ENCODE results near the gene CDK14. TPM values are rescaled to one million over a fixed set of nuclear protein-coding genes. Genes with fewer than 3 reads are reported as not detected.

CDK14 gene
- total RNA-seq, 2 donors from 2014 or later, result 8.7 to 13.4 TPM

DNA sequence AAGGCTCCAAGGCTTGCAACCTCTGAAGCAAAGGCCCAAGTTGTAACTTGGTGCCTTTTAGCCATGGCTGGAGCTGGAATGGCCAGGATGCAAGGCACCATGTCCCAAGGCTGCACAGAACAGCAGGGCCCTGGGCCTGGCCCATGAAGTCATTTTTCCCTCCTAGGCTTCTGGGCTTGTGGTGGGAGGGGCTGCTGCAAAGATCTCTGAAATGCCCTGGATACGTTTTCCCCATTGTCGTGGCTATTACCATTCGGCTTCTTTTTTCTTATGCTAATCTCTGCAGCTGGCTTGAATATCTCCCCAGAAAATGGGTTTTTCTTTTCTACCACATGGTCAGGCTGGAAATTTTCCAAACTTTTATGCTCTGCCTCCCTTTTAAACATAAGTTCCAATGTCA lies 234.2 kb downstream of the CDK14 start:
- Histone ChIP-seq H3K9ac (ENCODE audit: extremely low read depth, low read length, poor library complexity, severe bottlenecking) (no peak overlapping the region), H3K36me3 (ENCODE audit: control insufficient read depth, insufficient read depth, low read length) (no peaks in the 10 kb centered on the region), H3K4me3 (ENCODE audit: low read length) (no peak overlapping the region), H3K9me3 (ENCODE audit: control insufficient read depth, low read length) (peaks cover 23% of the 10 kb centered on the region), H3K27ac (ENCODE audit: low read depth, low read length) (no peak overlapping the region), H3K27me3 (ENCODE audit: control insufficient read depth, insufficient read depth, low read length, poor library complexity, severe bottlenecking) (no peaks in the 10 kb centered on the region), H3K4me1 (ENCODE audit: control insufficient read depth, insufficient read depth, low read length) (no peaks in the 10 kb centered on the region)
- DNase-seq, result no peak
- H3K36me3 Mint-ChIP-seq (ENCODE audit: low read depth), result peaks cover 7% of the 10 kb centered on the region
- peaks cover 25% of the 10 kb centered on the region for H3K9me3 Mint-ChIP-seq
- no peak overlapping the region for H3K4me3 Mint-ChIP-seq
- WGBS, 2 experiments (ENCODE audit: insufficient coverage in 1 of 2, insufficient read length in 1 of 2), result 90 to 97% methylated on average over 3 of the region's 3 CpGs
- H3K27ac Mint-ChIP-seq, result no peak overlapping the region
- TF ChIP-seq, protein P1, sequence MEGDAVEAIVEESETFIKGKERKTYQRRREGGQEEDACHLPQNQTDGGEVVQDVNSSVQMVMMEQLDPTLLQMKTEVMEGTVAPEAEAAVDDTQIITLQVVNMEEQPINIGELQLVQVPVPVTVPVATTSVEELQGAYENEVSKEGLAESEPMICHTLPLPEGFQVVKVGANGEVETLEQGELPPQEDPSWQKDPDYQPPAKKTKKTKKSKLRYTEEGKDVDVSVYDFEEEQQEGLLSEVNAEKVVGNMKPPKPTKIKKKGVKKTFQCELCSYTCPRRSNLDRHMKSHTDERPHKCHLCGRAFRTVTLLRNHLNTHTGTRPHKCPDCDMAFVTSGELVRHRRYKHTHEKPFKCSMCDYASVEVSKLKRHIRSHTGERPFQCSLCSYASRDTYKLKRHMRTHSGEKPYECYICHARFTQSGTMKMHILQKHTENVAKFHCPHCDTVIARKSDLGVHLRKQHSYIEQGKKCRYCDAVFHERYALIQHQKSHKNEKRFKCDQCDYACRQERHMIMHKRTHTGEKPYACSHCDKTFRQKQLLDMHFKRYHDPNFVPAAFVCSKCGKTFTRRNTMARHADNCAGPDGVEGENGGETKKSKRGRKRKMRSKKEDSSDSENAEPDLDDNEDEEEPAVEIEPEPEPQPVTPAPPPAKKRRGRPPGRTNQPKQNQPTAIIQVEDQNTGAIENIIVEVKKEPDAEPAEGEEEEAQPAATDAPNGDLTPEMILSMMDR (conservative IDR thresholded peaks at IDR 0.05), result no peak
- no peaks in the 10 kb centered on the region for H3K4me1 Mint-ChIP-seq
- no peaks in the 10 kb centered on the region for H3K27me3 Mint-ChIP-seq (ENCODE audit: insufficient read depth)

DNA sequence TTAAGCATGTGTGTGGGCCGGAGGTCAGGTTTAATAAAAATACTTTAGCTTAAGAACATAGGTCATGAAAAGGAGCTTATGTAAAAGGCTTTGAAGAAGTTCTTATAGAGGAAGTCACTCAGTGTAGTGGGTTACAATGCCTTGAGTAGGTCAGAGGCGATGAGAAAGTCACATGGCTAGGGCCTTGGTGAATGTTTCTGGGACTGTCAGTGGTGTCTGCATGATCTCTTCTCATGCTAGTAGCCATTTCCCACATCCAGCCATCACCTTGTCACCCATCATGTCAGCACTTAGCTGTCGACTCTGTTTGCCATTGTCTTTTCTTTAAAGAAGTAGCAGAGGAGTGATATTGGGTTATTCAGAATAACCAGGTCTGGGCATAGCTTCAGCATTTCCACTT lies 236.6 kb downstream of the CDK14 start:
- Mint-ChIP-seq H3K9me3 (peaks cover 29% of the 10 kb centered on the region), H3K4me1 (no peaks in the 10 kb centered on the region)
- WGBS, 2 experiments (ENCODE audit: insufficient coverage in 1 of 2, insufficient read length in 1 of 2), result 86 to 97% methylated on average over 1 to 3 of the region's 3 CpGs

DNA sequence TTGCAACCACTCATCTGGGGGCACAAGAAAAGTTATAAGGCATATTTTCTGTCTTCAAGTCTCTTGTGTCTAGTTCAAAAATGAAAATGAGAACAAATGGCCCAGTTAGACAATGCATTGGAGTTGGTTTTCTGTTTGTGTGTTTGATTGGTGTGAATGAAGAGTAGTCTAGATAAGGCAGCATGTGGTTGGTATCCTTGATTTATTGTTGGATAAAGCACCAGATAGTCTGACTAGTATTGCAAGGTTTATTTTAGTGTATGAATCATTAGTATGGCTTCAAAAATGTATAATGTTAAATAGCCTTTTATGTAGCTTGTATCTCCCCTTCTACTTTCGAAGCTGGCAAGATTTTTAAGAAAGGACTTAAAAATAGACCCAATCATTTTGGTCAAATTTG lies 237.3 kb downstream of the CDK14 start:
- 92 to 100% methylated on average over 1 of the region's 1 CpG for WGBS, 2 experiments (ENCODE audit: insufficient coverage in 1 of 2, insufficient read length in 1 of 2)
- H3K4me1 Mint-ChIP-seq, result no peaks in the 10 kb centered on the region
- Histone ChIP-seq H3K9me3 (ENCODE audit: control insufficient read depth, low read length) (peaks cover 40% of the 10 kb centered on the region), H3K27me3 (ENCODE audit: control insufficient read depth, insufficient read depth, low read length, poor library complexity, severe bottlenecking) (no peaks in the 10 kb centered on the region), H3K27ac (ENCODE audit: low read depth, low read length) (no peak overlapping the region), H3K36me3 (ENCODE audit: control insufficient read depth, insufficient read depth, low read length) (no peaks in the 10 kb centered on the region), H3K4me1 (ENCODE audit: control insufficient read depth, insufficient read depth, low read length) (no peaks in the 10 kb centered on the region), H3K4me3 (ENCODE audit: low read length) (no peak overlapping the region), H3K9ac (ENCODE audit: extremely low read depth, low read length, poor library complexity, severe bottlenecking) (no peak overlapping the region)
- H3K36me3 Mint-ChIP-seq (ENCODE audit: low read depth), result peaks cover 11% of the 10 kb centered on the region
- no peak overlapping the region for H3K4me3 Mint-ChIP-seq
- no peaks in the 10 kb centered on the region for H3K27me3 Mint-ChIP-seq (ENCODE audit: insufficient read depth)
- no peak for DNase-seq
- TF ChIP-seq, protein P1 (conservative IDR thresholded peaks at IDR 0.05), result no peak
- H3K27ac Mint-ChIP-seq, result no peak overlapping the region
- H3K9me3 Mint-ChIP-seq, result peaks cover 32% of the 10 kb centered on the region

More for the DNA sequence above, 236.6 kb downstream of the CDK14 start:
- Histone ChIP-seq H3K9me3 (ENCODE audit: control insufficient read depth, low read length) (peaks cover 33% of the 10 kb centered on the region), H3K9ac (ENCODE audit: extremely low read depth, low read length, poor library complexity, severe bottlenecking) (no peak overlapping the region), H3K27me3 (ENCODE audit: control insufficient read depth, insufficient read depth, low read length, poor library complexity, severe bottlenecking) (no peaks in the 10 kb centered on the region), H3K4me1 (ENCODE audit: control insufficient read depth, insufficient read depth, low read length) (no peaks in the 10 kb centered on the region), H3K4me3 (ENCODE audit: low read length) (no peak overlapping the region), H3K36me3 (ENCODE audit: control insufficient read depth, insufficient read depth, low read length) (no peaks in the 10 kb centered on the region), H3K27ac (ENCODE audit: low read depth, low read length) (no peak overlapping the region)
- TF ChIP-seq, protein P1 (conservative IDR thresholded peaks at IDR 0.05), result no peak
- no peak for DNase-seq
- Mint-ChIP-seq H3K27ac (no peak overlapping the region), H3K27me3 (ENCODE audit: insufficient read depth) (no peaks in the 10 kb centered on the region), H3K4me3 (no peak overlapping the region), H3K36me3 (ENCODE audit: low read depth) (peaks cover 9% of the 10 kb centered on the region)
